ENCODE results near the gene ANKRD31. TPM values are rescaled to one million over a fixed set of nuclear protein-coding genes. Genes with fewer than 3 reads are reported as not detected.
"Not testable (repeated sequence)": the region's sequence is repeated elsewhere in the genome, so short reads cannot be mapped to it uniquely, and the experiment has no call there.

The ANKRD31 gene
- total and polyA plus RNA-seq, 7 donors: 0.01 to 0.11 (median 0.06) TPM; not detected in 2

DNA sequence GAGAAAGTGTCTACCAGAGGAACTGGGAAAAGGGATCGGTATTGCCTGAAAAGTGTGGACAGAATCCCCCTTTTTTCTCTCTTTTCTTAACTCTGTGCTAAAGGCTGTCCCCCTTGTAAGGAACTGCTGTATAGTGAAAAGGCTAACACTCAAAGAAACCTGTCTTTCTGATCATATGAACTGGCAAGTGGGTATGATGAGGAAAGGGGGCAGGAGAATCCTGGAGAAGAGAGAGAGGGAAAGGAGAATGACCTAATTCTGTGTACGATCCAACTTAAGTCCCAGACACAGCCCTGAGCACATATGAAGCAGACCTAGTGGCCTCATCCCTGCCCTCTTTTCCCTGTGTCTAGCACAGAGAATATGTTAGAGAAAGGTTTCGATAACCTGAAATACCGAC, 967 bp downstream of the ANKRD31 start:
- Histone ChIP-seq H3K4me1 (no peaks in the 10 kb centered on the region), H3K27me3 (ENCODE audit: insufficient read depth in 3 of 3, low read length in 2 of 3) (no peaks in the 10 kb centered on the region), H3K9me3 (no peaks in the 10 kb centered on the region), H3K27ac (no peak overlapping the region), H3K4me3 (peak overlapping the region; percentile 73), H3K36me3 (ENCODE audit: insufficient read depth in 1 of 2, low read depth in 1 of 2) (no peaks in the 10 kb centered on the region)
- DNase-seq (no peak), ATAC-seq (no peak)
- intact Hi-C loops (cut with DNase I): loop anchor here (2.0 to 10.0 kb wide), 4 partner anchors 99 to 445 kb away; partner anchors contain the start of genes HMGCR (in 2 of the 2) and GCNT4 (in 1 of the 2)
- TF ChIP-seq, protein P1, sequence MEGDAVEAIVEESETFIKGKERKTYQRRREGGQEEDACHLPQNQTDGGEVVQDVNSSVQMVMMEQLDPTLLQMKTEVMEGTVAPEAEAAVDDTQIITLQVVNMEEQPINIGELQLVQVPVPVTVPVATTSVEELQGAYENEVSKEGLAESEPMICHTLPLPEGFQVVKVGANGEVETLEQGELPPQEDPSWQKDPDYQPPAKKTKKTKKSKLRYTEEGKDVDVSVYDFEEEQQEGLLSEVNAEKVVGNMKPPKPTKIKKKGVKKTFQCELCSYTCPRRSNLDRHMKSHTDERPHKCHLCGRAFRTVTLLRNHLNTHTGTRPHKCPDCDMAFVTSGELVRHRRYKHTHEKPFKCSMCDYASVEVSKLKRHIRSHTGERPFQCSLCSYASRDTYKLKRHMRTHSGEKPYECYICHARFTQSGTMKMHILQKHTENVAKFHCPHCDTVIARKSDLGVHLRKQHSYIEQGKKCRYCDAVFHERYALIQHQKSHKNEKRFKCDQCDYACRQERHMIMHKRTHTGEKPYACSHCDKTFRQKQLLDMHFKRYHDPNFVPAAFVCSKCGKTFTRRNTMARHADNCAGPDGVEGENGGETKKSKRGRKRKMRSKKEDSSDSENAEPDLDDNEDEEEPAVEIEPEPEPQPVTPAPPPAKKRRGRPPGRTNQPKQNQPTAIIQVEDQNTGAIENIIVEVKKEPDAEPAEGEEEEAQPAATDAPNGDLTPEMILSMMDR (IDR thresholded peaks at IDR 0.05): no peak
- 87 to 91% (median 89%) methylated on average over 4 of the region's 4 CpGs for WGBS, 3 donors

DNA sequence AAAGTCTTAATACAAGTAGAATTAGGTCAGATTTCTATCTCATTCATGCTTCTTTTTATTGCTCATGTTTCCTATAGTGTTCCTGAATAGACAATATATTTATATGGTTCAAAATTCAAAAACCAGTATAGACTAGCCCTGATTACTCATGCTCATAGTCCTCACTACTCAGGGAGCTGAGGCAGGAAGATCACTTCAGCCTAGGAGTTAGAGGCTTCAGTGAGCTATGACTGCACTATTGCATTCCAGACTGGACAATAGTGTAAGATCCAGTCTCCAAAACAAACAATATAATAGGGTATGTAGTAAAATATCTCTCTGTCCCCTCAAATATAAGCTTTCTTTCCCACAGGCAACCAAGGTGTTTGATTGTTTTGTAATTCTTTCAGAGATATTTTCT, 2.4 kb downstream of the ANKRD31 start:
- Histone ChIP-seq H3K27me3 (ENCODE audit: insufficient read depth in 3 of 3, low read length in 2 of 3) (no peaks in the 10 kb centered on the region), H3K27ac (no peak overlapping the region), H3K4me3 (no peak overlapping the region), H3K4me1 (no peaks in the 10 kb centered on the region), H3K36me3 (ENCODE audit: insufficient read depth in 1 of 2, low read depth in 1 of 2) (no peaks in the 10 kb centered on the region), H3K9me3 (no peaks in the 10 kb centered on the region)
- no peak for DNase-seq
- TF ChIP-seq, protein P1 (IDR thresholded peaks at IDR 0.05): no peak
- ATAC-seq: no peak
- intact Hi-C loops (cut with DNase I): loop anchor here in 1 of 2 donors (10.0 kb wide), 1 partner anchor 101 kb away; the partner anchor contains the start of gene HMGCR

DNA sequence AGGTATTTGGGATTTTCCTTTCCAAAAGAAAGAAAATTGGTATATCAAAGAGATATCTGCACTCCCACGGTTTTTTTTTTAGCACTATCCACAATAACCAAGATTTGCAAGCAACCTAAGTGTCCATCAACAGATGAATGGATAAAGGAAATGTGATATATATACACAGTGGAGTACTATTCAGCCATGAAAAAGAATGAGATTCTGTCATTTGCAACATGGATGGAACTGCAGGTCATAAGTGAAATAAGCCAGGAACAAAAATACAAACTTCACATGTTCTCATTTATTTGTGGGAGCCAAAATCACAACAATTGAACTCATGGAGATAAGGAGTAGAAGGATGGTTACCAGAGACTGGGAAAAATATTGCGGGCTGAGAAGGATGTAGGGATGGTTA, 9.8 kb downstream of the ANKRD31 start:
- H3K4me3 ChIP-seq: no peak overlapping the region
- ATAC-seq: no peak
- H3K9me3 ChIP-seq: no peaks in the 10 kb centered on the region
- no peak for DNase-seq
- no peak overlapping the region for H3K27ac ChIP-seq
- H3K36me3 ChIP-seq (ENCODE audit: insufficient read depth in 1 of 2, low read depth in 1 of 2): no peaks in the 10 kb centered on the region
- WGBS, 3 donors: 77 to 83% (median 79%) methylated on average over 2 of the region's 2 CpGs
- H3K4me1 ChIP-seq: no peaks in the 10 kb centered on the region
- TF ChIP-seq, protein P1 (IDR thresholded peaks at IDR 0.05): no peak
- intact Hi-C loops (cut with DNase I): no loop called here
- H3K27me3 ChIP-seq (ENCODE audit: insufficient read depth in 3 of 3, low read length in 2 of 3): no peaks in the 10 kb centered on the region

DNA sequence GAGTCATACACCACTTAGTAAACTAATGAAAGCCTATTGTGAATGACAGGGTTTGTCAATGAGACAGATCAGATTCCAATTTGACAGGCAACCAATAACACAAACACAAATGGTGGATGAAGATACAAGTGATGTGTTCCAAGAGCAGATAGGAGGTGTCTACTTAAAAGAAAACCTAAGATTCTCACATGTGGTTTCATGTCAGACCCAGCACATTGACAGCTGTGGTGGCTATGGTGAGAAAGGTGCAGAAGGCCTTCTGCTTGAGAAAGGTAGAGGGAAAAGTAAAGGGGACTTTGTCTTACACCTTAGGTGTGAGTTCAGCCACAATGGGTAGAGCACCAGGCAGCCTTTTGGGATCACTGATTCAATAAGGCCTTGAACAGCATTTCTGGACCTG, 11.2 kb downstream of the ANKRD31 start:
- H3K4me3 ChIP-seq: no peak overlapping the region
- no peak overlapping the region for H3K27ac ChIP-seq
- no peaks in the 10 kb centered on the region for H3K4me1 ChIP-seq
- DNase-seq (no peak), ATAC-seq (no peak)
- TF ChIP-seq, protein P1 (IDR thresholded peaks at IDR 0.05): no peak
- H3K9me3 ChIP-seq: no peaks in the 10 kb centered on the region
- no peaks in the 10 kb centered on the region for H3K27me3 ChIP-seq (ENCODE audit: insufficient read depth in 3 of 3, low read length in 2 of 3)
- H3K36me3 ChIP-seq (ENCODE audit: insufficient read depth in 1 of 2, low read depth in 1 of 2): no peaks in the 10 kb centered on the region
- intact Hi-C loops (cut with DNase I): no loop called here

DNA sequence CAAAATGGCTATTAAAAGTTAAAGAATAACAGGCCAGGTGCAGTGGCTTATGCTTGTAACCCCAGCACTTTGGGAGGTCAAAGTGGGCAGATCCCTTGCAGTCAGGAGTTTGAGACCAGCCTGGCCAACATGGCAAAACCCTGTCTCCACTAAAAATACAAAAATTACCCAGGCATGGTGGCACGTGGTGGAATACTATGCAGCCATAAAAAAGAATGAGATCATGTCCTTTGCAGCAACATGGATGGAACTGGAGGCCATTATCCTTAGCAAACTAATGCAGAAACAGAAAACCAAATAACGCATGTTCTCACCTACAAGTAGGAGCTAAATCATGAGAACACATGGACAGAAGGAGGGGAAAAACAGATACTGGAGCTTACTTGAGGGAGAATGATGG, 15.9 kb downstream of the ANKRD31 start:
- H3K27ac ChIP-seq; H3K36me3 ChIP-seq (ENCODE audit: insufficient read depth in 1 of 2, low read depth in 1 of 2); ATAC-seq; H3K27me3 ChIP-seq (ENCODE audit: insufficient read depth in 3 of 3, low read length in 2 of 3); H3K4me3 ChIP-seq; H3K9me3 ChIP-seq; intact Hi-C loops (cut with DNase I); H3K4me1 ChIP-seq; DNase-seq: not testable (repeated sequence)
- 73 to 81% (median 78%) methylated on average over 2 of the region's 2 CpGs for WGBS, 3 donors
